ENCODE measurements around the gene FLACC1.
"Not testable (repeated sequence)": the region's sequence is repeated elsewhere in the genome, so short reads cannot be mapped to it uniquely, and the experiment has no call there.

Gene FLACC1

GRCh38 chr2:201298462-201299052, 58.6 kb downstream of the FLACC1 start:
- no peak for FAIRE-seq

GRCh38 chr2:201290457-201291148, 66.5 kb downstream of the FLACC1 start:
- not testable (repeated sequence) for DNase-seq (ENCODE audit: insufficient read length); FAIRE-seq

More at GRCh38 chr2:201298462-201299052, 58.6 kb downstream of the FLACC1 start:
- no peak for TF ChIP-seq TAF1 (IDR thresholded peaks at IDR 0.05; ENCODE audit: borderline replicate concordance, low read depth, low read length)
- TF ChIP-seq POLR2AphosphoS5 (IDR thresholded peaks at IDR 0.05; ENCODE audit: low read depth, low read length), result no peak
- no peak for TF ChIP-seq POLR2A (IDR thresholded peaks at IDR 0.05; ENCODE audit: low read depth, low read length)
- no peak for DNase-seq (ENCODE audit: insufficient read length)

DNA sequence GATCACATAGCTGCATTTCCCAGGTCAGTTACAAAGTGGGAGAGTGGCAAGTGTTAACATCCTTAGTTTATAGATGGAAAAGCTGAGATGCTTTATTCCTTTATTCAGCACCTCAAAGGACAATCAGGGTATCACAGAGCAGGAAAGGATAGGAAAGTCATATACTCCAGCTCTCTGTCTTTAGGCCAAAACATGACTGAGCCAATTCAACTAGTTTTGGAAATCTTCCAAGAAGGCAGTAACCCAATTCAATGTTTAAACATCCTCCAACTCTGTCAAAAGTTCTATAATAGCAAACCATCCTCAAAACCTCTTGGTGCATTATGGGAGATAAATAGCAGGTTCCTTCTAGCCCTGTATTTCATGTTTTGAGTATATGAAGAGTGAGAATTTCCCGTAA, 71.6 kb downstream of the FLACC1 start:
- DNase-seq (ENCODE audit: insufficient read length), result no peak
- TF ChIP-seq POLR2AphosphoS5 (IDR thresholded peaks at IDR 0.05; ENCODE audit: low read depth, low read length) (no peak), POLR2A (IDR thresholded peaks at IDR 0.05; ENCODE audit: low read depth, low read length) (no peak), TAF1 (IDR thresholded peaks at IDR 0.05; ENCODE audit: borderline replicate concordance, low read depth, low read length) (no peak)
- FAIRE-seq, result no peak

DNA sequence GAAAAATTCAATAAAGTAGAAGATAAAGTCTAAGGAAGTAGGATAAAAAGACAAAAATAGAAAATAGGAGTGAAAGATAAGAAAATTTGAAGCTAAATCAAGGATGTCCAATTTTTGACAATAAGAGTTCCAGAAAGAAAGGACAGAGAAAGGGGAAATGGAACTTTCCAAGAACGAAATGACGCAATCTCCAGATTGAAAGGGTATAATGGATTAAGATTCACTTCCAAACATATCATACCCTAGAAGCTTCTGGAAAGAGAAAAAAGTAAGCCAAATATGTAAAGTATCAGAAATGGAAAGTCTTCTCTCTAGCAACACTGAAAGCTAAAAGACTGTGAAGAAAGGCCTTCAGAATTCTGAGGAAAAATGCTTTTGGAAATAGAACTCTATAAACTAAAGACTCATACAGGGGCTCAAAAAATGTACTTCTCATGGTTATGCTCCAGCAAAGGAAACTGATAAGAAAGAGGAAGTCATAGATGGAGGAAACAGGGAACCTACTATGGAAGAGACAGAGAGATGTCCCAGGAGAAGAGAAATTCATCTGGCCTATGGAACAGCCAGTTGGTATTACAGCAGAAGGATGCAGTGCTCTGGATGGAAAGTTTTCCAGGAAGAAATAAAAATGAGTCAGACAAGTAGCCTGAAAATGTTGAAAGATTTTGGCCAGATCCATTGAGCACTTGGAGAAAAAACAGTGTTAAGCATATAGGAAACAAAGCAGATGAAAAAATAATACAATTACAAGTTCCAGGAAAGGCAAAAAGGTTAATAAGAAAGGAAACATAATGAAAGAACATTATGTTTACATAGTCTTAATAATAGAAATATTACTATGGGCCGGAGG, 76.7 kb downstream of the FLACC1 start:
- no peak for DNase-seq (ENCODE audit: insufficient read length)
- FAIRE-seq, result no peak
- no peak for TF ChIP-seq POLR2A (IDR thresholded peaks at IDR 0.05; ENCODE audit: low read depth, low read length)
- TF ChIP-seq TAF1 (IDR thresholded peaks at IDR 0.05; ENCODE audit: borderline replicate concordance, low read depth, low read length), result no peak
- no peak for TF ChIP-seq POLR2AphosphoS5 (IDR thresholded peaks at IDR 0.05; ENCODE audit: low read depth, low read length)

DNA sequence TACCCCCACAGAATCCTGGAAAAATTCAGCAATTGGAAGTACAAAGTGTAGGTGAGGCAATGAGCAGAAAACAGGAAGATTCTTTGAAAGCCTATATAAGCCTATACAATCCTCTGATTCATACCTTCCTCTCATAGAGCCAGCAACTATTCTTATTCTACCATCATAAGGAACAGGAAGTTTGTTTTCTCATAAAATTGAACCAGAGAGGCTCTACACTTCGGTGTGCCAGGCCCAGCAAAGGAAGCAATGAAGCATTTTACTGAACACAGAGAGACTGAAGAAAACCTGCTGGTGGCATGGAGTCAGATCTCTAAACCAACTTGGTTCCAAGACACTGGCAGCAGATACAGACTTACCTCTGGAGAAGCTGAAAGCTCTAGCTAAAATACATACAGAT, 78.1 kb downstream of the FLACC1 start:
- TF ChIP-seq POLR2AphosphoS5 (IDR thresholded peaks at IDR 0.05; ENCODE audit: low read depth, low read length), result no peak
- TF ChIP-seq POLR2A (IDR thresholded peaks at IDR 0.05; ENCODE audit: low read depth, low read length), result no peak
- no peak for TF ChIP-seq TAF1 (IDR thresholded peaks at IDR 0.05; ENCODE audit: borderline replicate concordance, low read depth, low read length)
- no peak for DNase-seq (ENCODE audit: insufficient read length)
- FAIRE-seq, result no peak

DNA sequence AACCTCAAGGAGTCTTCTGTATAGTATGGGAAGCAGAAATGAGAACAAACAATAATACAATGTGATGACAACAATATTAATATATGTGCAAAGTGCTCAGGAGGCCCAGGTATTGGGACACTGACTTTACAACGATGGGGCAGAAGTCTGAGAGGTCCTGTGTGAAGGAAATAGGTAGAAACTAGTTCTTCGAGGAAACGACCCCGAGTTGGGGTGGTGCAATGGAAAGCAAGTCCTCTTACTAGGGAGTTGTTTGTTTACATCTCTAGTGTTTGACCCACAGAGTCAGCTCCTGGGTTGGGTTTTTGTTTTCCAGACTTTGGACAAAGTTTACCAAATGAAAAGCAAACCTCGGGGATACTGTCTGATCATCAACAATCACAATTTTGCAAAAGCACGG, 80.6 kb downstream of the FLACC1 start:
- no peak for TF ChIP-seq TAF1 (IDR thresholded peaks at IDR 0.05; ENCODE audit: borderline replicate concordance, low read depth, low read length)
- TF ChIP-seq POLR2A (IDR thresholded peaks at IDR 0.05; ENCODE audit: low read depth, low read length), result no peak
- TF ChIP-seq POLR2AphosphoS5 (IDR thresholded peaks at IDR 0.05; ENCODE audit: low read depth, low read length), result no peak
- no peak for DNase-seq (ENCODE audit: insufficient read length)
- peak; percentile 5 for FAIRE-seq

DNA sequence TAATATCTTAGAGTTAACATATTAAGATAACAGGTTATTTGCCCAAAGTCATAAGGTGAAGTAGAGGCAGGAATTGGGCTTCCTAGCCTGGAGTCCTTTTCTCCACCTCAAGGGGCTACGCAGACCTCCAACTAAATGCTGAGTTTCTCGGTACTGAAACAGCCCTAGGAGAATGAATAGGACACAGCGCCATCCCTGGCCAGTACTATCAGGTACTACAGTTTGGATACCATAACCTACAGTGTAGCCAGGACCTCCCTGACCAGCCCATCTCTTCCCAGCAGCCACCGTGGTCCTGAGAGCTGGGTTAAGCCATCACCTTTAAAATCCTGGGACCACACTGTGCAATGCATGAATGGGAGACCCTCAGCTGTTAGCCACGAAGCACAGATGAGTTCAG, 81.2 kb downstream of the FLACC1 start:
- FAIRE-seq (no peak), DNase-seq (ENCODE audit: insufficient read length) (no peak)
- TF ChIP-seq POLR2A (IDR thresholded peaks at IDR 0.05; ENCODE audit: low read depth, low read length) (no peak), POLR2AphosphoS5 (IDR thresholded peaks at IDR 0.05; ENCODE audit: low read depth, low read length) (no peak), TAF1 (IDR thresholded peaks at IDR 0.05; ENCODE audit: borderline replicate concordance, low read depth, low read length) (no peak)

- DNase-seq (ENCODE audit: insufficient read length) (no peak), FAIRE-seq (no peak)
- no peak for TF ChIP-seq POLR2AphosphoS5 (IDR thresholded peaks at IDR 0.05; ENCODE audit: low read depth, low read length)
- no peak for TF ChIP-seq TAF1 (IDR thresholded peaks at IDR 0.05; ENCODE audit: borderline replicate concordance, low read depth, low read length)
- TF ChIP-seq POLR2A (IDR thresholded peaks at IDR 0.05; ENCODE audit: low read depth, low read length), result no peak
These were observed 82.1 kb downstream of the FLACC1 start for GRCh38 chr2:201275069-201275468.

- DNase-seq (ENCODE audit: insufficient read length), result no peak
- FAIRE-seq, result no peak
- TF ChIP-seq TAF1 (IDR thresholded peaks at IDR 0.05; ENCODE audit: borderline replicate concordance, low read depth, low read length) (no peak), POLR2A (IDR thresholded peaks at IDR 0.05; ENCODE audit: low read depth, low read length) (no peak), POLR2AphosphoS5 (IDR thresholded peaks at IDR 0.05; ENCODE audit: low read depth, low read length) (no peak)
These were observed 83.7 kb downstream of the FLACC1 start for GRCh38 chr2:201273330-201273983.

DNA sequence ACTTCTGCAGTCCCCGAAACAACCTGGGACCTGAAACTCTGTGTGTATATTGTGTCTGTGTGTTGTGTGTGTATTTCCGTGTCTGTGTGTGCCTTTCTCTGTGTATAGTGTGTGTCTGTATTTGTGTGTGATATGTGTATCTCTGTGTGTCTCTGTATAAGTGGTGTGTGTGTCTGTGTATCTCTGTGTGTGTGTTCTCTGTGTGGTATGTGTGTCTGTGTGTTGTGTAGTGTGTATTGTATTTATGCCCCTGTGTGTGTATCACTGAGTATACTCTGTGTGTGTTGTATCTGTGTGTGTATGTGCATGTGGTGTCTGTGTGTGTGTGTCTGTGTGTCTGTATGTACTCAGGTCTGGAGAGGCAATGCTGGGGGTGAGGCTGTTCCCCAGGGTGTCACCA, 85.2 kb downstream of the FLACC1 start:
- TF ChIP-seq POLR2AphosphoS5 (IDR thresholded peaks at IDR 0.05; ENCODE audit: low read depth, low read length) (no peak), POLR2A (IDR thresholded peaks at IDR 0.05; ENCODE audit: low read depth, low read length) (no peak), TAF1 (IDR thresholded peaks at IDR 0.05; ENCODE audit: borderline replicate concordance, low read depth, low read length) (no peak)
- no peak for FAIRE-seq
- DNase-seq (ENCODE audit: insufficient read length), result no peak

- FAIRE-seq (no peak), DNase-seq (ENCODE audit: insufficient read length) (no peak)
- TF ChIP-seq POLR2A (IDR thresholded peaks at IDR 0.05; ENCODE audit: low read depth, low read length) (no peak), TAF1 (IDR thresholded peaks at IDR 0.05; ENCODE audit: borderline replicate concordance, low read depth, low read length) (no peak), POLR2AphosphoS5 (IDR thresholded peaks at IDR 0.05; ENCODE audit: low read depth, low read length) (no peak)
These were observed 86.7 kb downstream of the FLACC1 start for GRCh38 chr2:201270293-201271001.
